HEK293 (cell line): ENCODE measurements around the gene CCDC13.

ENCODE experiments used
- CTCF ChIA-PET: fragments of 350-600 bp; formaldehyde crosslinking; extraction: SDS; loops from one replicate; lab custom pipeline; 2021; ENCODE audit warnings: antibody characterized with exemption; lab: Yijun Ruan, JAX
- POLR2A ChIA-PET: fragments of 300-600 bp; formaldehyde crosslinking; extraction: SDS; loops from one replicate; lab custom pipeline; 2020; ENCODE audit warnings: antibody characterized with exemption, inconsistent platforms; lab: Yijun Ruan, JAX
- H3K27ac ChIP-seq: fragments of 200-500 bp; sonication (Bioruptor generic); 2 replicates; pipeline ENCODE4 v1.5.1; 2014; ENCODE audit warnings: low read depth, low read length, control low read depth, inconsistent platforms; ENCODE audit errors: extremely low read depth
- H3K36me3 ChIP-seq, 2 experiments: fragments of 200-500 bp in 1 of 2; sonication (Bioruptor generic) in 1 of 2; 1 replicate in 1 of 2; 2 replicates in 1 of 2; pipeline ENCODE4 v1.5.1; 2014 to 2017; ENCODE audit warnings: inconsistent platforms in 2 of 2, low read length in 2 of 2; ENCODE audit not compliant: control insufficient read depth in 2 of 2, insufficient read depth in 1 of 2
- H3K4me1 ChIP-seq: fragments of 200-500 bp; sonication (Bioruptor generic); 2 replicates; pipeline ENCODE4 v1.5.1; 2014; ENCODE audit warnings: mild to moderate bottlenecking, low read length, inconsistent platforms; ENCODE audit not compliant: control insufficient read depth, insufficient read depth
- H3K4me3 ChIP-seq: 2 replicates; pipeline ENCODE4 v1.5.1; 2011; ENCODE audit warnings: low read depth, mild to moderate bottlenecking, control low read depth, low read length, moderate library complexity
- H3K9me3 ChIP-seq: fragments of 200-500 bp; sonication (Bioruptor generic); 2 replicates; pipeline ENCODE4 v1.5.1; 2014; ENCODE audit warnings: low read depth, low read length, inconsistent platforms; ENCODE audit not compliant: control insufficient read depth, insufficient read depth
- FEZF1 ChIP-seq: fragments of 450-650 bp; formaldehyde crosslinking; IDR thresholded peaks from 2 replicates; pipeline ENCODE4 v1.5.1; 2016; ENCODE audit warnings: missing biosample characterization, missing genetic modification characterization
- GLI4 ChIP-seq: fragments of 450-650 bp; formaldehyde crosslinking; IDR thresholded peaks from 2 replicates; pipeline ENCODE4 v1.5.1; 2016; ENCODE audit warnings: missing biosample characterization, missing genetic modification characterization
- KLF8 ChIP-seq: fragments of 450-650 bp; formaldehyde crosslinking; IDR thresholded peaks from 2 replicates; pipeline ENCODE4 v1.5.1; 2016; ENCODE audit warnings: missing biosample characterization, missing genetic modification characterization
- SP3 ChIP-seq: fragments of 450-650 bp; formaldehyde crosslinking; IDR thresholded peaks from 2 replicates; pipeline ENCODE4 v1.5.1; 2016; ENCODE audit warnings: missing biosample characterization, missing genetic modification characterization
- ZNF138 ChIP-seq: fragments of 450-650 bp; formaldehyde crosslinking; IDR thresholded peaks from 2 replicates; pipeline ENCODE4 v1.5.1; 2016; ENCODE audit warnings: missing biosample characterization, missing genetic modification characterization, borderline replicate concordance
- ZNF221 ChIP-seq: fragments of 450-650 bp; formaldehyde crosslinking; IDR thresholded peaks from 2 replicates; pipeline ENCODE4 v1.5.1; 2017; ENCODE audit warnings: missing biosample characterization, missing genetic modification characterization, borderline replicate concordance
- ZNF24 ChIP-seq: fragments of 450-650 bp; formaldehyde crosslinking; IDR thresholded peaks from 2 replicates; pipeline ENCODE4 v1.5.1; 2016; ENCODE audit warnings: missing biosample characterization, missing genetic modification characterization
- ZNF416 ChIP-seq: fragments of 450-650 bp; formaldehyde crosslinking; IDR thresholded peaks from 2 replicates; pipeline ENCODE4 v1.5.1; 2016; ENCODE audit warnings: missing biosample characterization, missing genetic modification characterization
- ZNF521 ChIP-seq: fragments of 450-650 bp; formaldehyde crosslinking; IDR thresholded peaks from 2 replicates; pipeline ENCODE4 v1.5.1; 2017; ENCODE audit warnings: missing biosample characterization, mild to moderate bottlenecking, missing genetic modification characterization
- ZNF544 ChIP-seq: fragments of 450-650 bp; formaldehyde crosslinking; IDR thresholded peaks from 2 replicates; pipeline ENCODE4 v1.5.0; 2017; ENCODE audit warnings: missing biosample characterization, missing genetic modification characterization
- ZXDB ChIP-seq: fragments of 450-650 bp; formaldehyde crosslinking; IDR thresholded peaks from 2 replicates; pipeline ENCODE4 v1.5.1; 2016; ENCODE audit warnings: missing biosample characterization, missing genetic modification characterization
- TF ChIP-seq, protein P1 (sequence below): fragments of 450-650 bp; formaldehyde crosslinking; IDR thresholded peaks from 2 replicates; pipeline ENCODE4 v1.5.1; 2016; ENCODE audit warnings: missing biosample characterization, missing genetic modification characterization
- TF ChIP-seq, protein P2 (sequence below): fragments of 450-650 bp; formaldehyde crosslinking; IDR thresholded peaks from 2 replicates; pipeline ENCODE4 v1.5.1; 2016; ENCODE audit warnings: missing biosample characterization, missing genetic modification characterization
- TF ChIP-seq, protein P3 (sequence below): fragments of 450-650 bp; formaldehyde crosslinking; IDR thresholded peaks from 2 replicates; pipeline ENCODE4 v1.5.1; 2016; ENCODE audit warnings: missing biosample characterization, missing genetic modification characterization
- TF ChIP-seq, protein P4 (sequence below): fragments of 450-650 bp; formaldehyde crosslinking; conservative IDR thresholded peaks from 2 replicates; pipeline ENCODE4 v1.5.1; 2016; ENCODE audit warnings: low read depth, missing biosample characterization, missing genetic modification characterization
- TF ChIP-seq, protein P5 (sequence below): fragments of 450-650 bp; formaldehyde crosslinking; IDR thresholded peaks from 2 replicates; pipeline ENCODE4 v1.5.1; 2017; ENCODE audit warnings: missing biosample characterization, missing genetic modification characterization
- TF ChIP-seq, protein P6 (sequence below): fragments of 450-650 bp; IDR thresholded peaks from 2 replicates; pipeline ENCODE4 v1.5.1; 2018; ENCODE audit warnings: missing biosample characterization, mild to moderate bottlenecking, missing genetic modification characterization
- TF ChIP-seq, protein P7 (sequence below): fragments of 450-650 bp; formaldehyde crosslinking; IDR thresholded peaks from 2 replicates; pipeline ENCODE4 v1.5.1; 2016; ENCODE audit warnings: missing biosample characterization, missing genetic modification characterization

The CCDC13 gene

DNA sequence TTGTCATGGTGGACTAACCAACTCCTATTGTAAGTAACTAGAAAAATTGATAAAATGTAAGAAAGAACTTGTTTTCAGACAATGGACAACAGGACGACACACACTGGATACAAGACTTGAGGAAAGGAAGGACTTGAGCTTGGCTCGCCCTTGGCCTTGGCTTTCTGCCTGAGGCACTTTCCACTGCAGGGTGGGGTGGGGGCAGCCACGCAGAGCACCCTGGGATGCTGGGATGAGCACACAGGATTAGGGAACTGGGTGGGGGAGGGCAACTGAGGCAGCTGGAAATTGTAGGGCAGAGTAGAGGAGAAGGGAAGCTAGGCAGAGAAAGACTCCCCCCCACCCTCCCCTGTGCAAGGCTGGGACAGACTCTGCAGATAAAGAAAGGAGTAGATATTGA is 45.0 kb downstream of the CCDC13 start (continued):
- TF ChIP-seq, protein P1, sequence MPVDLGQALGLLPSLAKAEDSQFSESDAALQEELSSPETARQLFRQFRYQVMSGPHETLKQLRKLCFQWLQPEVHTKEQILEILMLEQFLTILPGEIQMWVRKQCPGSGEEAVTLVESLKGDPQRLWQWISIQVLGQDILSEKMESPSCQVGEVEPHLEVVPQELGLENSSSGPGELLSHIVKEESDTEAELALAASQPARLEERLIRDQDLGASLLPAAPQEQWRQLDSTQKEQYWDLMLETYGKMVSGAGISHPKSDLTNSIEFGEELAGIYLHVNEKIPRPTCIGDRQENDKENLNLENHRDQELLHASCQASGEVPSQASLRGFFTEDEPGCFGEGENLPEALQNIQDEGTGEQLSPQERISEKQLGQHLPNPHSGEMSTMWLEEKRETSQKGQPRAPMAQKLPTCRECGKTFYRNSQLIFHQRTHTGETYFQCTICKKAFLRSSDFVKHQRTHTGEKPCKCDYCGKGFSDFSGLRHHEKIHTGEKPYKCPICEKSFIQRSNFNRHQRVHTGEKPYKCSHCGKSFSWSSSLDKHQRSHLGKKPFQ: no peak
- TF ChIP-seq, protein P2, sequence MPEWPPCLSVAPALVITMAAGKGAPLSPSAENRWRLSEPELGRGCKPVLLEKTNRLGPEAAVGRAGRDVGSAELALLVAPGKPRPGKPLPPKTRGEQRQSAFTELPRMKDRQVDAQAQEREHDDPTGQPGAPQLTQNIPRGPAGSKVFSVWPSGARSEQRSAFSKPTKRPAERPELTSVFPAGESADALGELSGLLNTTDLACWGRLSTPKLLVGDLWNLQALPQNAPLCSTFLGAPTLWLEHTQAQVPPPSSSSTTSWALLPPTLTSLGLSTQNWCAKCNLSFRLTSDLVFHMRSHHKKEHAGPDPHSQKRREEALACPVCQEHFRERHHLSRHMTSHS (tag by site-specific recombination): no peak
- TF ChIP-seq, protein P3, sequence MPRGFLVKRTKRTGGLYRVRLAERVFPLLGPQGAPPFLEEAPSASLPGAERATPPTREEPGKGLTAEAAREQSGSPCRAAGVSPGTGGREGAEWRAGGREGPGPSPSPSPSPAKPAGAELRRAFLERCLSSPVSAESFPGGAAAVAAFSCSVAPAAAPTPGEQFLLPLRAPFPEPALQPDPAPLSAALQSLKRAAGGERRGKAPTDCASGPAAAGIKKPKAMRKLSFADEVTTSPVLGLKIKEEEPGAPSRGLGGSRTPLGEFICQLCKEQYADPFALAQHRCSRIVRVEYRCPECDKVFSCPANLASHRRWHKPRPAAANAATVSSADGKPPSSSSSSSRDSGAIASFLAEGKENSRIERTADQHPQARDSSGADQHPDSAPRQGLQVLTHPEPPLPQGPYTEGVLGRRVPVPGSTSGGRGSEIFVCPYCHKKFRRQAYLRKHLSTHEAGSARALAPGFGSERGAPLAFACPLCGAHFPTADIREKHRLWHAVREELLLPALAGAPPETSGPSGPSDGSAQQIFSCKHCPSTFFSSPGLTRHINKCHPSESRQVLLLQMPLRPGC (tag by site-specific recombination): no peak
- TF ChIP-seq, protein P4, sequence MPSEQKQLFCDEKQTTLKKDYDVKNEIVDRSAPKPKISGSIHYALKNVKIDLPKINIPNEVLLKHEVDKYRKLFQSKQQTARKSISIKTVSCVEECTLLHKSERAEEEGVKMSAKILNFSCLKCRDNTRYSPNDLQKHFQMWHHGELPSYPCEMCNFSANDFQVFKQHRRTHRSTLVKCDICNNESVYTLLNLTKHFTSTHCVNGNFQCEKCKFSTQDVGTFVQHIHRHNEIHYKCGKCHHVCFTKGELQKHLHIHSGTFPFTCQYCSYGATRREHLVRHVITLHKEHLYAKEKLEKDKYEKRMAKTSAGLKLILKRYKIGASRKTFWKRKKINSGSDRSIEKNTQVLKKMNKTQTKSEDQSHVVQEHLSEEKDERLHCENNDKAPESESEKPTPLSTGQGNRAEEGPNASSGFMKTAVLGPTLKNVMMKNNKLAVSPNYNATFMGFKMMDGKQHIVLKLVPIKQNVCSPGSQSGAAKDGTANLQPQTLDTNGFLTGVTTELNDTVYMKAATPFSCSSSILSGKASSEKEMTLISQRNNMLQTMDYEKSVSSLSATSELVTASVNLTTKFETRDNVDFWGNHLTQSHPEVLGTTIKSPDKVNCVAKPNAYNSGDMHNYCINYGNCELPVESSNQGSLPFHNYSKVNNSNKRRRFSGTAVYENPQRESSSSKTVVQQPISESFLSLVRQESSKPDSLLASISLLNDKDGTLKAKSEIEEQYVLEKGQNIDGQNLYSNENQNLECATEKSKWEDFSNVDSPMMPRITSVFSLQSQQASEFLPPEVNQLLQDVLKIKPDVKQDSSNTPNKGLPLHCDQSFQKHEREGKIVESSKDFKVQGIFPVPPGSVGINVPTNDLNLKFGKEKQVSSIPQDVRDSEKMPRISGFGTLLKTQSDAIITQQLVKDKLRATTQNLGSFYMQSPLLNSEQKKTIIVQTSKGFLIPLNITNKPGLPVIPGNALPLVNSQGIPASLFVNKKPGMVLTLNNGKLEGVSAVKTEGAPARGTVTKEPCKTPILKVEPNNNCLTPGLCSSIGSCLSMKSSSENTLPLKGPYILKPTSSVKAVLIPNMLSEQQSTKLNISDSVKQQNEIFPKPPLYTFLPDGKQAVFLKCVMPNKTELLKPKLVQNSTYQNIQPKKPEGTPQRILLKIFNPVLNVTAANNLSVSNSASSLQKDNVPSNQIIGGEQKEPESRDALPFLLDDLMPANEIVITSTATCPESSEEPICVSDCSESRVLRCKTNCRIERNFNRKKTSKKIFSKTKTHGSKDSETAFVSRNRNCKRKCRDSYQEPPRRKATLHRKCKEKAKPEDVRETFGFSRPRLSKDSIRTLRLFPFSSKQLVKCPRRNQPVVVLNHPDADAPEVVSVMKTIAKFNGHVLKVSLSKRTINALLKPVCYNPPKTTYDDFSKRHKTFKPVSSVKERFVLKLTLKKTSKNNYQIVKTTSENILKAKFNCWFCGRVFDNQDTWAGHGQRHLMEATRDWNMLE (tag by site-specific recombination): no peak
- no peak for TF ChIP-seq ZNF544 (tag by site-specific recombination)
- TF ChIP-seq SP3: no peak
- no peak for TF ChIP-seq ZNF521 (tag by site-specific recombination)

DNA sequence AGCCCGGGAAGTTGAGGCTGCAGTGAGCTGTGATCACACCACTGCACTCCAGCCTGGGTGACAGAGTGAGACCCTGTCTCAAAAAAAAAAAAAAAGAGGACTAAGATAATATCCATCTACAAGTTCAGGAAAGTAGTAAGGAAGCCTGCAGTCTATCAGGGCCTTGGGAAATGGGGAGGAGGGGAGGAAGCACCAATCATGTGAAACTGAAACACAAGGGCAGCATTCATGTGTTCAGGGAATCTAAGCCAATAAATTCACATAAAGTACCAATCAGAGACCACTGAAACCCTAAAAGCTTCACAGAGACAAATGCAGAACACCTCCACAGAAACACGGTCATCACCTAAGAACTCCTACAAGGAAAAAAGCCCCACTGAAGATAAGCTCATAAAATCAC is 47.6 kb downstream of the CCDC13 start:
- H3K36me3 ChIP-seq: no peaks in the 10 kb centered on the region
- TF ChIP-seq ZNF521 (tag by site-specific recombination): no peak
- no peak for TF ChIP-seq KLF8
- no peak for TF ChIP-seq ZNF416 (tag by site-specific recombination)
- TF ChIP-seq, protein P5, sequence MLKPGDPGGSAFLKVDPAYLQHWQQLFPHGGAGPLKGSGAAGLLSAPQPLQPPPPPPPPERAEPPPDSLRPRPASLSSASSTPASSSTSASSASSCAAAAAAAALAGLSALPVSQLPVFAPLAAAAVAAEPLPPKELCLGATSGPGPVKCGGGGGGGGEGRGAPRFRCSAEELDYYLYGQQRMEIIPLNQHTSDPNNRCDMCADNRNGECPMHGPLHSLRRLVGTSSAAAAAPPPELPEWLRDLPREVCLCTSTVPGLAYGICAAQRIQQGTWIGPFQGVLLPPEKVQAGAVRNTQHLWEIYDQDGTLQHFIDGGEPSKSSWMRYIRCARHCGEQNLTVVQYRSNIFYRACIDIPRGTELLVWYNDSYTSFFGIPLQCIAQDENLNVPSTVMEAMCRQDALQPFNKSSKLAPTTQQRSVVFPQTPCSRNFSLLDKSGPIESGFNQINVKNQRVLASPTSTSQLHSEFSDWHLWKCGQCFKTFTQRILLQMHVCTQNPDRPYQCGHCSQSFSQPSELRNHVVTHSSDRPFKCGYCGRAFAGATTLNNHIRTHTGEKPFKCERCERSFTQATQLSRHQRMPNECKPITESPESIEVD (tag by site-specific recombination): no peak
- TF ChIP-seq, all 188 proteins: peak for 0
- H3K27ac ChIP-seq: no peak overlapping the region
- POLR2A ChIA-PET: no interaction called here
- H3K4me3 ChIP-seq: no peak overlapping the region
- CTCF ChIA-PET: no interaction called here
- H3K4me1 ChIP-seq: no peaks in the 10 kb centered on the region
- H3K9me3 ChIP-seq: no peaks in the 10 kb centered on the region

DNA sequence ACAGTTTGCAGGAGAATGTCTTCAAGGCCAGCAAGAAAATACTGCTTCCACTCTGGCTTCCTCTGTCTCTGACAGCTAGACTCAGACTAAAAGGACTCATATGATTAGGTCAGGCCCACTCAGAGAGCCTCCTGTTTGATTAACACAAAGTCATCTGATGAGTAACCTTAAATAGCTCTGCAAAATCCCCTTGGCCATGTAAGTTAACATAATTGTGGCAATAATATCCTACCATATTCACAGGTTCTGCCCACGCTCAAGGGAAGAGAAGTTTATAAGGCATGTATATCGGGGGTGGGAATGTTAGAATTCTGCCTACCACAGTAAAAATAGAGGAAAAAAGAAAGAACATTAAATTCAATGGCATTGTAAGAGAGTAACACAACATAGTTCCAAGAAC is 49.8 kb downstream of the CCDC13 start:
- Histone ChIP-seq H3K9me3 (no peaks in the 10 kb centered on the region), H3K4me1 (no peaks in the 10 kb centered on the region), H3K27ac (no peak overlapping the region), H3K4me3 (no peak overlapping the region), H3K36me3 (no peaks in the 10 kb centered on the region)
- ChIA-PET POLR2A (no interaction called here), CTCF (interaction anchor here (0.7 kb wide), 1 partner anchor 21 kb away, joined by 4 read pairs; no protein-coding TSS in a partner anchor)
- TF ChIP-seq GLI4 (tag by site-specific recombination) (no peak), ZNF24 (tag by site-specific recombination) (no peak), FEZF1 (tag by site-specific recombination) (no peak), ZXDB (tag by site-specific recombination) (no peak), ZNF138 (tag by site-specific recombination) (no peak), ZNF221 (tag by site-specific recombination) (no peak)
- TF ChIP-seq, protein P6, sequence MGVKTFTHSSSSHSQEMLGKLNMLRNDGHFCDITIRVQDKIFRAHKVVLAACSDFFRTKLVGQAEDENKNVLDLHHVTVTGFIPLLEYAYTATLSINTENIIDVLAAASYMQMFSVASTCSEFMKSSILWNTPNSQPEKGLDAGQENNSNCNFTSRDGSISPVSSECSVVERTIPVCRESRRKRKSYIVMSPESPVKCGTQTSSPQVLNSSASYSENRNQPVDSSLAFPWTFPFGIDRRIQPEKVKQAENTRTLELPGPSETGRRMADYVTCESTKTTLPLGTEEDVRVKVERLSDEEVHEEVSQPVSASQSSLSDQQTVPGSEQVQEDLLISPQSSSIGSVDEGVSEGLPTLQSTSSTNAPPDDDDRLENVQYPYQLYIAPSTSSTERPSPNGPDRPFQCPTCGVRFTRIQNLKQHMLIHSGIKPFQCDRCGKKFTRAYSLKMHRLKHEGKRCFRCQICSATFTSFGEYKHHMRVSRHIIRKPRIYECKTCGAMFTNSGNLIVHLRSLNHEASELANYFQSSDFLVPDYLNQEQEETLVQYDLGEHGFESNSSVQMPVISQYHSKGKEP (tag by site-specific recombination): no peak
- TF ChIP-seq, protein P7, sequence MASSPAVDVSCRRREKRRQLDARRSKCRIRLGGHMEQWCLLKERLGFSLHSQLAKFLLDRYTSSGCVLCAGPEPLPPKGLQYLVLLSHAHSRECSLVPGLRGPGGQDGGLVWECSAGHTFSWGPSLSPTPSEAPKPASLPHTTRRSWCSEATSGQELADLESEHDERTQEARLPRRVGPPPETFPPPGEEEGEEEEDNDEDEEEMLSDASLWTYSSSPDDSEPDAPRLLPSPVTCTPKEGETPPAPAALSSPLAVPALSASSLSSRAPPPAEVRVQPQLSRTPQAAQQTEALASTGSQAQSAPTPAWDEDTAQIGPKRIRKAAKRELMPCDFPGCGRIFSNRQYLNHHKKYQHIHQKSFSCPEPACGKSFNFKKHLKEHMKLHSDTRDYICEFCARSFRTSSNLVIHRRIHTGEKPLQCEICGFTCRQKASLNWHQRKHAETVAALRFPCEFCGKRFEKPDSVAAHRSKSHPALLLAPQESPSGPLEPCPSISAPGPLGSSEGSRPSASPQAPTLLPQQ (tag by site-specific recombination): no peak
